ENCODE data around the gene IFRD1.

Gene IFRD1

DNA sequence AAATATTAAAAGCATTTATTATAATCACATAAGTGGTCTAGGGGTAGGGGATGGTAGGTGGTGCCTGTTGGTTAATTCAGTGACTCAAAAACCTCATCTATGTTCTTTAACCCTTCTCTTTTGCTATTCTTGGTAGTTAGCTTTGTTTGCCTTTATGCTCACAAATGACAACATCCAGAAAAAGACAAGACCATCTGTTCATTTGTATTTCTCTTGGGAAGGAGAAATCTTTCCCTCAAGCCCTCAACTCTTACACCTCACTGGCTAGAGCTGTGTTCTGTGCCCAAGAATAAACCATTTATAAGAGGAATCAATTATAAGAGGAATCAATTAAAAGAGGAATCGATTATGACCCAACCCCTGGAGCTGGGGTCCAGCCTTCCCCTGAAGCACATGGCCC, 10.8 kb upstream of the IFRD1 start:
- TF ChIP-seq, protein P1, sequence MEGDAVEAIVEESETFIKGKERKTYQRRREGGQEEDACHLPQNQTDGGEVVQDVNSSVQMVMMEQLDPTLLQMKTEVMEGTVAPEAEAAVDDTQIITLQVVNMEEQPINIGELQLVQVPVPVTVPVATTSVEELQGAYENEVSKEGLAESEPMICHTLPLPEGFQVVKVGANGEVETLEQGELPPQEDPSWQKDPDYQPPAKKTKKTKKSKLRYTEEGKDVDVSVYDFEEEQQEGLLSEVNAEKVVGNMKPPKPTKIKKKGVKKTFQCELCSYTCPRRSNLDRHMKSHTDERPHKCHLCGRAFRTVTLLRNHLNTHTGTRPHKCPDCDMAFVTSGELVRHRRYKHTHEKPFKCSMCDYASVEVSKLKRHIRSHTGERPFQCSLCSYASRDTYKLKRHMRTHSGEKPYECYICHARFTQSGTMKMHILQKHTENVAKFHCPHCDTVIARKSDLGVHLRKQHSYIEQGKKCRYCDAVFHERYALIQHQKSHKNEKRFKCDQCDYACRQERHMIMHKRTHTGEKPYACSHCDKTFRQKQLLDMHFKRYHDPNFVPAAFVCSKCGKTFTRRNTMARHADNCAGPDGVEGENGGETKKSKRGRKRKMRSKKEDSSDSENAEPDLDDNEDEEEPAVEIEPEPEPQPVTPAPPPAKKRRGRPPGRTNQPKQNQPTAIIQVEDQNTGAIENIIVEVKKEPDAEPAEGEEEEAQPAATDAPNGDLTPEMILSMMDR (IDR thresholded peaks at IDR 0.05; ENCODE audit: insufficient read depth, low read depth, low read length, missing control alignments) = no peak
- H3K4me3 ChIP-seq (ENCODE audit: low read length) = no peak overlapping the region
- no peak for DNase-seq (ENCODE audit: low read depth)

DNA sequence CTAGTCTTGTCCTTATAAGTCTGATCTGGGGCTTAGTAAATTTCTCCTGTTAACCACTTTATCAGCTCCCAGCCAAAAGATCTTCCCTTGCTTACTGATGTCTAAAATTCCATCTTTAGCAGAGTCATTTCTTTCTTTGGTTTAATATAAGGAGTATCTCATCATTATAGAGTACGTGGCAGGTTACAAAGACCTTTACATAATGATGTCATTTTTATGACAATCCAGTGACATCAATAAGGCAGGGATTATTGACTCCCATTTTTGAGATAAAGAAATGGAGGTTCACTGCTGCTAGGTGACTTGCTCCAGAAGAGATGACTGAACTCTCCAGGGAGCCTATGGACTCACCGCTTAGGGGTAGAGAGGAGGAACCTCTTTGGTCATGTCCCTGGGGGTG, 8.1 kb upstream of the IFRD1 start:
- DNase-seq (ENCODE audit: low read depth) = no peak
- TF ChIP-seq, protein P1 (IDR thresholded peaks at IDR 0.05; ENCODE audit: insufficient read depth, low read depth, low read length, missing control alignments) = no peak
- H3K4me3 ChIP-seq (ENCODE audit: low read length) = no peak overlapping the region

DNA sequence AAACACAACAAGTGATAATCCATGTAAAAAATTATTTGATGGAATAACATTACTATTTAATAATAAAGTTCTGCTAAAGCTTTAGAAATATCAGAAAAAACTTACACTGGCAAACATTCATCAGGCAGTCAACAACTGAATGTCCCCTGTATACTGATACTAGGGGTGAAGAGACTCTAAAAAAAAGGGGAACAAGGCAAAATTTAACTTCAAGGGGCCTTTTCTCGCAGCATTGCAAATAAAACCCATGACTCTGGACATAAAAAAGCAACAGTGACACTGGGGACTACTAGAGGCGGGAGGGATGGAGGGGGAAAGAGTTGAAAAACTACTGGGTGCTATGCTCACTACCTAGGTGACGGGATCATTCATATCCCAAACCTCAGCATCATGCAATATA, 5.8 kb upstream of the IFRD1 start:
- TF ChIP-seq, protein P1 (IDR thresholded peaks at IDR 0.05; ENCODE audit: insufficient read depth, low read depth, low read length, missing control alignments) = no peak
- no peak for DNase-seq (ENCODE audit: low read depth)
- no peak overlapping the region for H3K4me3 ChIP-seq (ENCODE audit: low read length)

DNA sequence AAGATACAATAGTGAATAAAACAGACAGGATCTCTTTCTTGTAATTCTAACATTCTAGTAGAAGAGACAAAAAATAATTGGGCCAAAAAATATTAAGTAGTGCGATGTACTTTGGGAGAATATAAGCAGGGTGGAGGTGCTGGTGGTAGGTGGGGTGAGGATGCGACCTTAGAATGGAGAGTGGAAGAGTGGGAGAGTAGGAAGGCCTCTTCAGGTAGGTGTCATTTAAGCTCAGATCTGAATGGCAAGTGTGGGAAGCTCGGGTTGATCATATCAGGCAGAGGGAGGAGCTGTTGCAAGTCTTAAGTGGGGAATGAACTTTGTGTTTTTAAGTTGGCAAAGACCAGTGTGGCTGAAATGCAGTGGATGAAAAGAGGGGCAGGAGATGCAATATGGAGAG, 3.8 kb upstream of the IFRD1 start:
- DNase-seq (ENCODE audit: low read depth) = no peak
- H3K4me3 ChIP-seq (ENCODE audit: low read length) = no peak overlapping the region
- TF ChIP-seq, protein P1 (IDR thresholded peaks at IDR 0.05; ENCODE audit: insufficient read depth, low read depth, low read length, missing control alignments) = no peak

DNA sequence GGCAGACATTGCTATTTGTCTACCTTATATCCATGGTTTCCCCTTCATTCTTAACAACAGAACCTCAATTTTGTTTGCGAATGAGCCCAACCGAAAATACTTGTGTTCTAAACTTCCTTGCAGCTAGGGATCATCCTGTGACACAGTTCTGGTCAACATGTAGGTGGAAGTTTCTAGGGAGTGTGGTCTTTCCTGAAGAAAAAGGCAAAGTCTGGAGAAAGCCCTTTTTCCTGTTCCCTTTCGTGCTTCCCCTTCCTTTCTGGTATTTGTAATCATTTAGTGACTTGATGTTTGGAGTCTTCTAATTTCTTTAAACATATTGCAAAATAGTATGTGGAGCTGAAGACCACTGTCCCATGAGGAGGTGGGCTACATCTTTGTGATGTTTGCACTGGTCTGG, 2.9 kb upstream of the IFRD1 start:
- DNase-seq (ENCODE audit: low read depth) = no peak
- H3K4me3 ChIP-seq (ENCODE audit: low read length) = no peak overlapping the region
- TF ChIP-seq, protein P1 (IDR thresholded peaks at IDR 0.05; ENCODE audit: insufficient read depth, low read depth, low read length, missing control alignments) = no peak

DNA sequence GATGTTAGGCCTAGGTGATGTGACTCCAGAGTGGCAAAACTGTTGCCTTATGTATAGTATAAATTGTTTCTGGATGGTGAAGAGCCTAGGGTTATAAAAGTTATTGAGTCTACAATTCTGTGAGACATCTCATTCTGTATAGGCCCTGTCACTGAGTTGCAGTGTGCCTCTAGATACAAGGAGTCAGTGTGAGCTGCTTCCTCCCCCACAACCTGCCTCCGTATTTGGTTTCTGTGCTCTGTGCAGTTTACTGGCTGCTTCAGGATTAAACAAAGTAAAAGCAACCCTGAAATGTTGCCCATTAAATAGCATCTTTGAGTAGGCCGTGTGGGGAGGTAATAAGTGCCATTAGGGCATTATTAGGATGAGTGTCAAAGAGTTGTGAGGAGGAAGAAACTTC, 1.9 kb upstream of the IFRD1 start:
- H3K4me3 ChIP-seq (ENCODE audit: low read length) = no peak overlapping the region
- no peak for DNase-seq (ENCODE audit: low read depth)
- TF ChIP-seq, protein P1 (IDR thresholded peaks at IDR 0.05; ENCODE audit: insufficient read depth, low read depth, low read length, missing control alignments) = no peak

DNA sequence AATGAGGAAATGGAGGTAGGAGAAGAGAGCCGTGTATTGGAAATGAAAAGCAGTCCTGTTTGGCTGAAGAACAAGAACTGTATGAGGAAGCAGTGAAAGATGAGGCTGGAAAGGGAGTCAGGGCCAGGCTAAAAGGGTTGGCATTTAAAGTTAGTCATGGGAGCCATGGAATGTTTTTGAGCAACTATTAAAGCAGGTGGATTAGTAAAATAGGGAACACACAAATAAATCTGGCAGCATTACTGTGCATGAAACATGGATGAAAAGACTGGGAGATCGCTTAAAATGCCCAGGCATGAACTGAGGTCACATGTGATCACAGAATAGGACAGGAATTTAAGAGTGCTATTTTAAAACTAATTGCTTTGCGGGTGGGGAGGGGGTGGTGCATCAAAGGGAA, 1.4 kb upstream of the IFRD1 start:
- H3K4me3 ChIP-seq (ENCODE audit: low read length) = no peak overlapping the region
- peak; percentile 74 for DNase-seq (ENCODE audit: low read depth)
- TF ChIP-seq, protein P1 (IDR thresholded peaks at IDR 0.05; ENCODE audit: insufficient read depth, low read depth, low read length, missing control alignments) = no peak
